ENCODE measurements around the gene SLC44A1. TPM values are rescaled to one million over a fixed set of nuclear protein-coding genes. Genes with fewer than 3 reads are reported as not detected.
A peak's percentile ranks its signal among the peaks of the same experiment; 100 is the strongest.

SLC44A1 gene
- total and polyA plus RNA-seq, 10 of the 15 experiments (the other 5 are each of a cell fraction or from before 2014, with no cell fraction given) = 2.4 to 21.2 (median 12.4) TPM

DNA sequence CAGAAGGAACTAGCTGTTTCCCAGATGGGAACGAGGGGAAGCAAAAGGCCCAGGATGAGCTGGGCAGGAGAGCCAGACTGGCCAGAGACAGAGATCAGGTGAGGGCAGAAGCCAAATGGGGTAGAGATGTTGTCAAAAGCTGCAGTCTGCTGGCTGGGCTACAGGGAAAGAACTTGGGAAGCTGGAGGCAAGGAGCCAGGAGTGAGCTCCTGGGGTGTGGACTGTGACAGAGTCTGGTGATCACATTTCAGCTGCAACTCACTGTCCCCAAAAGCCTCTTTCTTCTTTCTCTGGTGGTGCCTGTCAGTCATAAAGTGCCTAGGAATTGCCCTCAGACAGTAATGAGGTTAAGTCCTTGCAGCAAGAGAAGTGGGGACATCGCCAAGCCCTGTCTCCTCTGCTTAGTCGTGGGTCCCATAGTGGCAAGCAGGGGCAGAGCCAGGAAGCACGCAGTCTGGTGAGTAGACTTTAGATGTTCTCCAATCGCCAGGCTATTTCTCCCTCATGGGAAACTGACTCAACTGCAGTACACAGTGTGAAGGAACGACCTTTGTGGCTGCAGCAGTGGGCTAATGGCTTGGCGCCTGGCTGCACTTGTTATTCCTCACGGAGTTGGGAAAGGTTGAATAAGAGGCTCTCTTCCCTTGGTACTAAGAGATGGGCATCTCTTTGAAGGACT, 200.9 kb downstream of the SLC44A1 start:
- H3K4me1 ChIP-seq (ENCODE audit: control insufficient read depth, insufficient read depth, low read length) = no peaks in the 10 kb centered on the region
- H4K20me1 ChIP-seq (ENCODE audit: control insufficient read depth, insufficient read depth) = no peaks in the 10 kb centered on the region
- no peak overlapping the region for H3K4me3 ChIP-seq
- no peak overlapping the region for H3K27ac ChIP-seq (ENCODE audit: control insufficient read depth, insufficient read depth)
- H3K36me3 ChIP-seq (ENCODE audit: control insufficient read depth in 2 of 2, insufficient read depth in 2 of 2, low read length in 1 of 2) = no peaks in the 10 kb centered on the region
- H3K4me2 ChIP-seq (ENCODE audit: control insufficient read depth, insufficient read depth) = no peak overlapping the region
- H2AFZ ChIP-seq (ENCODE audit: control insufficient read depth, low read depth, low read length) = no peak overlapping the region
- no peaks in the 10 kb centered on the region for H3K9me3 ChIP-seq (replicated peaks; ENCODE audit: control insufficient read depth, insufficient read depth, low read length)
- intact Hi-C loops (cut with micrococcal nuclease; ENCODE audit: unreplicated experiment) (loop anchor here (5.0 to 10.0 kb wide), 2 partner anchors 112 to 249 kb away; partner anchors contain the start of genes FKTN and TMEM38B), in situ Hi-C loops (cut with MboI) (no loop called here)
- no peaks in the 10 kb centered on the region for H3K27me3 ChIP-seq (replicated peaks in 1 of 2; ENCODE audit: control insufficient read depth in 2 of 2, insufficient read depth in 2 of 2, low read length in 1 of 2)
- H3K79me2 ChIP-seq (ENCODE audit: control insufficient read depth, insufficient read depth, low read length) = peaks cover 19% of the 10 kb centered on the region
- SMC1A ChIA-PET (ENCODE audit: uncharacterized antibody, unreplicated experiment) = interaction anchor here (0.9 to 2.4 kb wide), 8 partner anchors 11 to 55 kb away, joined by 3 to 7 read pairs (median 4); no protein-coding TSS in a partner anchor
- 76% methylated on average over 8 of the region's 8 CpGs for WGBS (ENCODE audit: insufficient coverage, insufficient replicate concordance, low lambda C conversion rate, missing lambda C conversion rate)
- CTCF ChIA-PET = interaction anchor here (0.6 to 1.7 kb wide), 6 partner anchors 16 to 275 kb away, joined by 3 to 5 read pairs (median 4); no protein-coding TSS in a partner anchor
- RAD21 ChIA-PET (ENCODE audit: unreplicated experiment) = interaction anchor here (1.1 to 1.3 kb wide), 3 partner anchors 16 to 32 kb away, joined by 3 to 4 read pairs (median 3); no protein-coding TSS in a partner anchor
- no peak overlapping the region for H3K9ac ChIP-seq (ENCODE audit: control insufficient read depth, insufficient read depth, low read length)
- no peak for FAIRE-seq
- DNase-seq (ENCODE audit: low read depth, low spot score) = no peak
- POLR2A ChIA-PET = interaction anchor here (0.5 to 1.2 kb wide), 2 partner anchors 34 to 476 kb away, joined by 3 to 5 read pairs; no protein-coding TSS in a partner anchor
- TF ChIP-seq, protein P1, sequence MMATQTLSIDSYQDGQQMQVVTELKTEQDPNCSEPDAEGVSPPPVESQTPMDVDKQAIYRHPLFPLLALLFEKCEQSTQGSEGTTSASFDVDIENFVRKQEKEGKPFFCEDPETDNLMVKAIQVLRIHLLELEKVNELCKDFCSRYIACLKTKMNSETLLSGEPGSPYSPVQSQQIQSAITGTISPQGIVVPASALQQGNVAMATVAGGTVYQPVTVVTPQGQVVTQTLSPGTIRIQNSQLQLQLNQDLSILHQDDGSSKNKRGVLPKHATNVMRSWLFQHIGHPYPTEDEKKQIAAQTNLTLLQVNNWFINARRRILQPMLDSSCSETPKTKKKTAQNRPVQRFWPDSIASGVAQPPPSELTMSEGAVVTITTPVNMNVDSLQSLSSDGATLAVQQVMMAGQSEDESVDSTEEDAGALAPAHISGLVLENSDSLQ (IDR thresholded peaks at IDR 0.05) = 0 out of 2 replicates have a peak, but pooled peaks have one; percentile 19
- TF ChIP-seq, protein P2, sequence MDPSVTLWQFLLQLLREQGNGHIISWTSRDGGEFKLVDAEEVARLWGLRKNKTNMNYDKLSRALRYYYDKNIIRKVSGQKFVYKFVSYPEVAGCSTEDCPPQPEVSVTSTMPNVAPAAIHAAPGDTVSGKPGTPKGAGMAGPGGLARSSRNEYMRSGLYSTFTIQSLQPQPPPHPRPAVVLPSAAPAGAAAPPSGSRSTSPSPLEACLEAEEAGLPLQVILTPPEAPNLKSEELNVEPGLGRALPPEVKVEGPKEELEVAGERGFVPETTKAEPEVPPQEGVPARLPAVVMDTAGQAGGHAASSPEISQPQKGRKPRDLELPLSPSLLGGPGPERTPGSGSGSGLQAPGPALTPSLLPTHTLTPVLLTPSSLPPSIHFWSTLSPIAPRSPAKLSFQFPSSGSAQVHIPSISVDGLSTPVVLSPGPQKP (IDR thresholded peaks at IDR 0.05; ENCODE audit: low read depth, low read length) = no peak
- ATAC-seq = no peak
- no TSS peak for BruUV-seq (replicated peaks)

All from GM12878 (cell line).